ENCODE measurements around the gene OR7G3.

OR7G3 gene

GRCh38 chr19:9126900-9127405 lies at the start of gene OR7G3:
OR7G3 (minus strand) TSS chr19:9126950; CDS start chr19:9126950, 0 bp downstream.
- no peak for DNase-seq (ENCODE audit: low read depth in 2 of 2)

GRCh38 chr19:9175326-9175725 lies 48.6 kb upstream of the OR7G3 start:
- no peak for DNase-seq (ENCODE audit: low read depth in 2 of 2)

- no peak for DNase-seq (ENCODE audit: low read depth in 2 of 2)
Observed at GRCh38 chr19:9171393-9171991, 44.7 kb upstream of the OR7G3 start.

GRCh38 chr19:9166846-9167245 lies 40.1 kb upstream of the OR7G3 start:
- DNase-seq (ENCODE audit: low read depth in 2 of 2) = no peak

- no peak for DNase-seq (ENCODE audit: low read depth in 2 of 2)
Observed at GRCh38 chr19:9165261-9165660, 38.5 kb upstream of the OR7G3 start.

- DNase-seq (ENCODE audit: low read depth in 2 of 2) = no peak
Observed at GRCh38 chr19:9161427-9161826, 34.7 kb upstream of the OR7G3 start.

GRCh38 chr19:9159891-9160290 lies 33.1 kb upstream of the OR7G3 start:
- DNase-seq (ENCODE audit: low read depth in 2 of 2) = no peak

GRCh38 chr19:9156304-9156703 lies 29.6 kb upstream of the OR7G3 start:
- no peak for DNase-seq (ENCODE audit: low read depth in 2 of 2)

GRCh38 chr19:9155591-9155990 lies 28.8 kb upstream of the OR7G3 start:
- no peak for DNase-seq (ENCODE audit: low read depth in 2 of 2)

- DNase-seq (ENCODE audit: low read depth in 2 of 2) = no peak
Observed at GRCh38 chr19:9151367-9151766, 24.6 kb upstream of the OR7G3 start.

GRCh38 chr19:9150650-9151049 lies 23.9 kb upstream of the OR7G3 start:
- DNase-seq (ENCODE audit: low read depth in 2 of 2) = no peak

GRCh38 chr19:9149997-9150396 lies 23.2 kb upstream of the OR7G3 start:
- no peak for DNase-seq (ENCODE audit: low read depth in 2 of 2)

- no peak for DNase-seq (ENCODE audit: low read depth in 2 of 2)
Observed at GRCh38 chr19:9148697-9149096, 21.9 kb upstream of the OR7G3 start.

- no peak for DNase-seq (ENCODE audit: low read depth in 2 of 2)
Observed at GRCh38 chr19:9146882-9147281, 20.1 kb upstream of the OR7G3 start.

GRCh38 chr19:9144920-9145319 lies 18.2 kb upstream of the OR7G3 start:
- DNase-seq (ENCODE audit: low read depth in 2 of 2) = no peak

GRCh38 chr19:9140159-9140874 lies 13.6 kb upstream of the OR7G3 start, which contains the start of gene ZNF317:
ZNF317 (plus strand) TSS chr19:9140397; CDS start chr19:9156017, 15,620 bp downstream.
- DNase-seq (ENCODE audit: low read depth in 2 of 2) = peak; percentile 77 to 89

GRCh38 chr19:9139609-9140158 lies 12.9 kb upstream of the OR7G3 start:
- no peak for DNase-seq (ENCODE audit: low read depth in 2 of 2)

GRCh38 chr19:9132422-9132821 lies 5.7 kb upstream of the OR7G3 start:
- no peak for DNase-seq (ENCODE audit: low read depth in 2 of 2)

GRCh38 chr19:9130965-9131364 lies 4.2 kb upstream of the OR7G3 start:
- no peak for DNase-seq (ENCODE audit: low read depth in 2 of 2)

GRCh38 chr19:9128171-9128570 lies 1.4 kb upstream of the OR7G3 start:
- DNase-seq (ENCODE audit: low read depth in 2 of 2) = no peak

- no peak for DNase-seq (ENCODE audit: low read depth in 2 of 2)
Observed at GRCh38 chr19:9116547-9116946, 10.2 kb downstream of the OR7G3 start.

GRCh38 chr19:9115307-9115813 lies 11.4 kb downstream of the OR7G3 start, which contains the start of gene OR7G1:
OR7G1 (minus strand) TSS chr19:9115763; CDS start chr19:9115763, 0 bp downstream.
- DNase-seq (ENCODE audit: low read depth in 2 of 2) = no peak

- no peak for DNase-seq (ENCODE audit: low read depth in 2 of 2)
Observed at GRCh38 chr19:9109959-9110358, 16.8 kb downstream of the OR7G3 start.

All from stimulated activated CD4-positive, alpha-beta T cell treated with anti-CD3 and anti-CD28 coated beads, Interleukin-15, amount 100 ng/mL, for 48 hours (primary cell).